HEK293 (cell line): Measurements from ENCODE around the gene ATP1A3.
A peak's percentile ranks its signal among the peaks of the same experiment; 100 is the strongest.

ENCODE experiments used
- GLI4 ChIP-seq: fragments of 450-650 bp; formaldehyde crosslinking; IDR thresholded peaks from 2 replicates; pipeline ENCODE4 v1.5.1; 2016; ENCODE audit warnings: missing biosample characterization, missing genetic modification characterization
- KLF9 ChIP-seq: fragments of 450-650 bp; formaldehyde crosslinking; IDR thresholded peaks from 2 replicates; pipeline ENCODE4 v1.5.1; 2016; ENCODE audit warnings: missing biosample characterization, missing genetic modification characterization, low read depth
- MEIS1 ChIP-seq: sonication (generic); formaldehyde crosslinking; IDR thresholded peaks from 2 replicates; pipeline ENCODE4 v1.8.1; 2022; ENCODE audit warnings: missing genetic modification reagents, mild to moderate bottlenecking, borderline replicate concordance
- OSR2 ChIP-seq: fragments of 450-650 bp; formaldehyde crosslinking; IDR thresholded peaks from 2 replicates; pipeline ENCODE4 v1.5.1; 2016; ENCODE audit warnings: missing biosample characterization, missing genetic modification characterization
- PRDM1 ChIP-seq: fragments of 450-650 bp; formaldehyde crosslinking; IDR thresholded peaks from 2 replicates; pipeline ENCODE4; 2016; ENCODE audit warnings: missing biosample characterization, missing genetic modification characterization
- REPIN1 ChIP-seq: fragments of 450-650 bp; formaldehyde crosslinking; IDR thresholded peaks from 2 replicates; pipeline ENCODE4 v1.5.1; 2017; ENCODE audit warnings: missing biosample characterization, missing genetic modification characterization, low read depth
- SP2 ChIP-seq: fragments of 450-650 bp; formaldehyde crosslinking; IDR thresholded peaks from 2 replicates; pipeline ENCODE4 v1.5.1; 2016; ENCODE audit warnings: missing biosample characterization, missing genetic modification characterization
- SP3 ChIP-seq: fragments of 450-650 bp; formaldehyde crosslinking; IDR thresholded peaks from 2 replicates; pipeline ENCODE4 v1.5.1; 2016; ENCODE audit warnings: missing biosample characterization, missing genetic modification characterization
- ZBTB10 ChIP-seq: fragments of 450-650 bp; formaldehyde crosslinking; IDR thresholded peaks from 2 replicates; pipeline ENCODE4 v1.5.1; 2016; ENCODE audit warnings: missing biosample characterization, missing genetic modification characterization
- ZBTB7A ChIP-seq: fragments of 450-650 bp; formaldehyde crosslinking; IDR thresholded peaks from 2 replicates; pipeline ENCODE4 v1.5.1; 2016; ENCODE audit warnings: low read depth, missing biosample characterization, missing genetic modification characterization
- ZFP37 ChIP-seq: fragments of 450-650 bp; formaldehyde crosslinking; IDR thresholded peaks from 2 replicates; pipeline ENCODE4 v1.5.1; 2016; ENCODE audit warnings: missing biosample characterization, missing genetic modification characterization
- ZIC2 ChIP-seq: fragments of 450-650 bp; formaldehyde crosslinking; IDR thresholded peaks from 2 replicates; pipeline ENCODE4 v1.5.1; 2016; ENCODE audit warnings: missing biosample characterization, missing genetic modification characterization
- ZNF10 ChIP-seq: fragments of 450-650 bp; formaldehyde crosslinking; IDR thresholded peaks from 2 replicates; pipeline ENCODE4 v1.5.1; 2017; ENCODE audit warnings: missing biosample characterization, missing genetic modification characterization
- ZNF133 ChIP-seq: fragments of 450-650 bp; formaldehyde crosslinking; IDR thresholded peaks from 2 replicates; pipeline ENCODE4 v1.5.1; 2016; ENCODE audit warnings: missing biosample characterization, missing genetic modification characterization
- ZNF155 ChIP-seq: fragments of 450-650 bp; formaldehyde crosslinking; IDR thresholded peaks from 2 replicates; pipeline ENCODE4 v1.5.1; 2016; ENCODE audit warnings: missing biosample characterization, missing genetic modification characterization
- ZNF18 ChIP-seq: fragments of 450-650 bp; formaldehyde crosslinking; IDR thresholded peaks from 2 replicates; pipeline ENCODE4 v1.5.1; 2016; ENCODE audit warnings: missing biosample characterization, missing genetic modification characterization
- ZNF202 ChIP-seq: fragments of 450-650 bp; formaldehyde crosslinking; IDR thresholded peaks from 2 replicates; pipeline ENCODE4 v1.5.1; 2016; ENCODE audit warnings: missing biosample characterization, missing genetic modification characterization, borderline replicate concordance
- ZNF211 ChIP-seq: fragments of 450-650 bp; formaldehyde crosslinking; IDR thresholded peaks from 2 replicates; pipeline ENCODE4 v1.5.1; 2016; ENCODE audit warnings: low read depth, missing biosample characterization, missing genetic modification characterization
- ZNF280D ChIP-seq: fragments of 450-650 bp; formaldehyde crosslinking; IDR thresholded peaks from 2 replicates; pipeline ENCODE4 v1.5.1; 2016; ENCODE audit warnings: missing biosample characterization, missing genetic modification characterization
- ZNF362 ChIP-seq: fragments of 450-650 bp; formaldehyde crosslinking; IDR thresholded peaks from 2 replicates; pipeline ENCODE4 v1.5.1; 2016; ENCODE audit warnings: missing biosample characterization, missing genetic modification characterization
- ZNF426 ChIP-seq: fragments of 450-650 bp; formaldehyde crosslinking; IDR thresholded peaks from 2 replicates; pipeline ENCODE4 v1.5.1; 2017; ENCODE audit warnings: missing biosample characterization, missing genetic modification characterization, mild to moderate bottlenecking, inconsistent platforms, moderate library complexity
- ZNF529 ChIP-seq: fragments of 450-650 bp; formaldehyde crosslinking; IDR thresholded peaks from 2 replicates; pipeline ENCODE4 v1.5.1; 2017; ENCODE audit warnings: missing genetic modification characterization, missing biosample characterization; ENCODE audit not compliant: insufficient replicate concordance
- ZNF670 ChIP-seq: fragments of 450-650 bp; formaldehyde crosslinking; IDR thresholded peaks from 2 replicates; pipeline ENCODE4 v1.5.1; 2016; ENCODE audit warnings: missing biosample characterization, missing genetic modification characterization, low read depth
- ZNF701 ChIP-seq: fragments of 450-650 bp; formaldehyde crosslinking; IDR thresholded peaks from 2 replicates; pipeline ENCODE4 v1.5.1; 2016; ENCODE audit warnings: missing biosample characterization, missing genetic modification characterization
- ZNF747 ChIP-seq: fragments of 450-650 bp; formaldehyde crosslinking; IDR thresholded peaks from 2 replicates; pipeline ENCODE4 v1.5.1; 2016; ENCODE audit warnings: missing biosample characterization, missing genetic modification characterization
- ZNF76 ChIP-seq: fragments of 450-650 bp; formaldehyde crosslinking; IDR thresholded peaks from 2 replicates; pipeline ENCODE4; 2016; ENCODE audit warnings: low read depth, missing biosample characterization, missing genetic modification characterization, borderline replicate concordance
- ZNF777 ChIP-seq: fragments of 450-650 bp; formaldehyde crosslinking; IDR thresholded peaks from 2 replicates; pipeline ENCODE4 v1.5.1; 2017; ENCODE audit warnings: missing biosample characterization, missing genetic modification characterization, borderline replicate concordance
- ZNF791 ChIP-seq: fragments of 450-650 bp; formaldehyde crosslinking; IDR thresholded peaks from 2 replicates; pipeline ENCODE4 v1.5.1; 2016; ENCODE audit warnings: missing biosample characterization, missing genetic modification characterization
- ZNF837 ChIP-seq: fragments of 450-650 bp; formaldehyde crosslinking; IDR thresholded peaks from 2 replicates; pipeline ENCODE4 v1.5.1; 2016; ENCODE audit warnings: missing biosample characterization, missing genetic modification characterization
- ZNF843 ChIP-seq: fragments of 450-650 bp; formaldehyde crosslinking; IDR thresholded peaks from 2 replicates; pipeline ENCODE4 v1.5.1; 2016; ENCODE audit warnings: missing biosample characterization, missing genetic modification characterization

The ATP1A3 gene

GRCh38 chr19:41927497-41928192, 66.4 kb downstream of the ATP1A3 start (continued):
- TF ChIP-seq ZNF701, result no peak
- peak; percentile 66 for TF ChIP-seq ZBTB10 (tag by site-specific recombination)
- TF ChIP-seq KLF9 (tag by site-specific recombination), result peak; percentile 72
- TF ChIP-seq MEIS1 (CRISPR knock-in tag), result no peak
- TF ChIP-seq REPIN1 (tag by site-specific recombination), result no peak
- no peak for TF ChIP-seq ZNF670 (tag by site-specific recombination)
- TF ChIP-seq ZNF10 (tag by site-specific recombination), result no peak
- no peak for TF ChIP-seq PRDM1 (tag by site-specific recombination)
- TF ChIP-seq ZNF133 (tag by site-specific recombination), result no peak
- TF ChIP-seq ZNF155 (tag by site-specific recombination), result no peak
- TF ChIP-seq ZNF837 (tag by site-specific recombination), result no peak
- no peak for TF ChIP-seq ZNF202 (tag by site-specific recombination)
- TF ChIP-seq ZNF747 (tag by site-specific recombination), result no peak
- no peak for TF ChIP-seq ZNF280D (tag by site-specific recombination)
- no peak for TF ChIP-seq ZNF362 (tag by site-specific recombination)
- no peak for TF ChIP-seq ZNF76 (tag by site-specific recombination)
- no peak for TF ChIP-seq ZBTB7A
- TF ChIP-seq GLI4, result no peak
- no peak for TF ChIP-seq ZFP37 (tag by site-specific recombination)
- no peak for TF ChIP-seq ZNF18 (tag by site-specific recombination)
- no peak for TF ChIP-seq OSR2
- TF ChIP-seq ZNF426 (tag by site-specific recombination), result no peak
- TF ChIP-seq ZNF777 (tag by site-specific recombination), result no peak
- TF ChIP-seq SP3, result peak; percentile 68
- no peak for TF ChIP-seq ZNF529 (tag by site-specific recombination)
- TF ChIP-seq ZIC2 (tag by site-specific recombination), result no peak
- TF ChIP-seq ZNF791 (tag by site-specific recombination), result no peak
- TF ChIP-seq SP2 (tag by site-specific recombination), result peak; percentile 69
- TF ChIP-seq ZNF843 (tag by site-specific recombination), result no peak
- TF ChIP-seq ZNF211 (tag by site-specific recombination), result no peak
